GM19395 (cell line): ENCODE data around the gene PSMC2.

ENCODE experiments used
- ATAC-seq: cut with Tn5 transposase; IDR thresholded peaks from one replicate; pipeline ENCODE4 v1.9.1; 2021; ENCODE audit warnings: mild to moderate bottlenecking, moderate library complexity; ENCODE audit not compliant: unreplicated experiment

PSMC2 gene

DNA sequence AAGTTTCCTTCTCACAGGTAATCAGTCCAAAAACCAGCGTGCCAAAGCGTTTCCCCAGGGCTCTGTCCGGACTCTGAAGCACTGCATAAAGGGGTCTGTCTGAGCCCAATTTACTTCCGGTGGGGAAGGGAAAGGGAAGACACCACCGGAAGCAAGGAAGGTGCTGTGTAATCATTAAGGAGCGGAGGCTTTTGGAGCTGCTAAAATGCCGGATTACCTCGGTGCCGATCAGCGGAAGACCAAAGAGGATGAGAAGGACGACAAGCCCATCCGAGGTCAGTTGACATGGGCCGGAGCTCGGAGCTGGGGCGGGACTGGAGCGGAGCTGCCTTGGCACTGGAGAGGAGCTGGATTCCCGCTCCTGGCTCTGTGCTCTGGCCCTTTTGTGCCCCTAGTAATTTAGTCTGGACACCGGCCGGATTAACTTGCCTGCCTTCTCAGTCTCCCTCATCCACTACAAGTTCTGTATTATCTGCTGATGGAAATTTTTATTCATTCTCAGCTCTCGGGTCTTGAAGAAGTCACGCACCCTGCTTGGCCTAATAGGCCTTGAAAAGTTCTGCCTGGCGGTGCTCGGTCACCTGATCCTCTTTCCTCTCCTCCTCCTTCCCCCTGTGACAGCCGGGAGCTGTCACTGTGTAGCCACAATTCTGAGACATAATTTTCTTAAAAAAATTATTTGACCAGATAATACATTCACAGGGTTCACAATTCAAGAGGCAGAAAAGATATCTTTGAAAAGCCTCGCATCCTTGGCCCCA, at the start of gene PSMC2:
Gene PSMC2, plus strand, starts transcription at position 137 of the 761 bp plus-strand sequence. Its CDS starts 69 bp downstream, at position 206.
- peak; percentile 79 for ATAC-seq

DNA sequence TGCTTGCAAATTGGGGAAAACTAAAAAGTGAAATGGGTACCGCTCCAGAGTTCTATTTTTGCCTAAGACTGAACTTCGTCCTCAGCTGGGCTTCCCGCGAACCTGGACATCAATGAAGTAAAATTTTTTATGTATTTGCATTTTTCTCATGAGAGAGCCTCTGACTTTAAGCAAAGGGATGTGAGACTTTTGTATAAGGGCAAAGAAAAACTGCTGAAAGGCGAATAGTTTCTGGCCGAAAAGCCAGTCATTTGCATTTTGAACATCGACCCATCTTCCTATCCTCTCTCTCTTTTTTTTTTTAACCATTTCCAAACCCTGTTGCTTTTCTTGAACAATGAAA, 49.6 kb upstream of the PSMC2 start:
- peak; percentile 30 for ATAC-seq

GRCh38 chr7:103299660-103300059, 47.8 kb upstream of the PSMC2 start:
- ATAC-seq: no peak

DNA sequence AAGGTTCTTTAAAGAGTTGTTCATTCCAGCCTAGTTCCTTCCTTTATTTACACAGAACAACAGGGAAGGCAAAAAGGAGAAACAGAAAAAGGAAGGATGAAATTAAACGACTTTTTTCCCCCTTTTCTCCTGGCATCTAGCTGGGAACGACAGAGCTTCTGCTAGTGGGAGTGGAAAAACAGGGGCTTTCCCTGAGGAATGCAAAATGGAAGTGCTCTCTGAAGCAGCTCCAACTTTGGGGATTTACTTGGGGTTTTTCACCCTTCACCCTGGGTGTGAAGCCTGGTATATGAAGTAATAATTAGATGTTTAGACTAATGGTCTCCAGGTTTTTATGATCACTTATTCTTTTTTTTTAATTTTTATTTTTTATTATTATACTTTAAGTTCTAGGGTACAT, 46.0 kb upstream of the PSMC2 start:
- ATAC-seq: no peak

DNA sequence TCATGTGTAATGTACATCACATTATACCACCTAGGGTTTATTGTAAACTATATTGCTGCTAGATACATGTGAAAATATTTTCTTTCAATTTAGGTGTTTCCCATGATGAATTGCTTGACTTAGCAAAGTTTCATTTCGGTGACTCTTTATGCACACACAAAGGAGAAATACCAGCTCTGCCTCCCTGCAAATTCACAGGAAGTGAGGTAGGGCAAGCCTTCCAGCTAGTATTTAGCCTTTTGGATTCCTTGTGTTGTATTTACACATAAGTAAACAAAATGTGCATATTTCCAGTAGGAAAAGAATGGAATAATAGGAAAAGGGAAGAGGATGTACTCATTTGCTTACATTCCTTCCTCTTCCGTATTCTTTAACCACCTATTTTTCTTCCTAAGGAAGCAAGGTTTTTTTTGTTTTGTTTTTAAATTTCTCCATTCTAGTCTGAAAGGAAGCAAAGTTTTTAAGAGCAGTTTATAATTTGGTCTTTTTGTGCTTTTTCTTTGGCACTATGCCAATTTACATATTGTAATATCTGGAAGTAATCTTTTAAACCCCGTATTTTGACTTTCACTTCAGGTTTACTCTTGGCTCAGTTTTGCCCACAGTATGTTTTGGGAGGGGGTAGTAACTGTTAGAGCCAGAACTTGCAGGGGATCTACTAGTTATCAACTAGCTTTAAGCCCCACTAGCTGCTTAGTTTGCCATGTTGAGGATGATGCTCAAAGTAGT, 39.8 kb upstream of the PSMC2 start:
- ATAC-seq: no peak

GRCh38 chr7:103314852-103315251, 32.6 kb upstream of the PSMC2 start:
- no peak for ATAC-seq

GRCh38 chr7:103316380-103316941, 31.0 kb upstream of the PSMC2 start:
- no peak for ATAC-seq

DNA sequence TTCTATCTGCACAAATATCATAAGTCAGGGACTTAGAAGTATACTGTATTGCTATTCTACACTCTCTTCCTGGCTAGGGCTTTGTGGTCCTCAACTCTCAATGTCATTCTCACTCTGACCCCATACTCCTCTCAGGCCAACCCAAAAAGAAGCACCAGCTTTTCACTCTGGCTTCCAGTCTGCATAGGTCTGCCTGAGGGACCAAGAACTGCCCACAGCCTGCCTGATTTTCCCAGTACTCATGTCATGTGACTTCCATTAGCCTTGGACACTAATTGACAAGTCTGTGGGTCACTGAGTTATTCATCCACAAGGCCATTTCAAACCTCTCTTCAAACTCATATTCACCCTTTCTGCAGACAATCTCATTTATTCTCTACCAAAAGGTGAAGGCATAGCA, 30.4 kb upstream of the PSMC2 start:
- no peak for ATAC-seq

- no peak for ATAC-seq
These were observed 21.7 kb upstream of the PSMC2 start for GRCh38 chr7:103325744-103326143.

DNA sequence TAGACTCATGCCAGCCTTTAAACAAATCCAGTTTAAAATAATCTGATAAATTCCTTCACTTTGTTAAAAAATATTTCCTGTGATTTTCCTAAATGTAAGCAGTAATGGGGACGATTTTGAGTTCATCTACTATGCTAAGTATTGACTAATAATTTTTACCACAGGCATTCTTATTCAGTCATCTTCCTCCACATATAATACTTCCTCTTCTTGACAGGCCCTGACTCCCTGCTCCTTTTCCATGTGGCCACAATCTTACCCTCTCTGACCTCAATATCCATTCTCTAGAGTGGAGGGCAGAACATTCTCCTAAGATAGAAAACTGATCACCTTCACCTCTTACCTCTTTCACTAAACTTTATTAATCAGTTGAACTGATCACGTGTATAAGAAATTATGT, 10.7 kb upstream of the PSMC2 start:
- ATAC-seq: no peak

- no peak for ATAC-seq
These were observed 8.6 kb upstream of the PSMC2 start for GRCh38 chr7:103338864-103339263.

DNA sequence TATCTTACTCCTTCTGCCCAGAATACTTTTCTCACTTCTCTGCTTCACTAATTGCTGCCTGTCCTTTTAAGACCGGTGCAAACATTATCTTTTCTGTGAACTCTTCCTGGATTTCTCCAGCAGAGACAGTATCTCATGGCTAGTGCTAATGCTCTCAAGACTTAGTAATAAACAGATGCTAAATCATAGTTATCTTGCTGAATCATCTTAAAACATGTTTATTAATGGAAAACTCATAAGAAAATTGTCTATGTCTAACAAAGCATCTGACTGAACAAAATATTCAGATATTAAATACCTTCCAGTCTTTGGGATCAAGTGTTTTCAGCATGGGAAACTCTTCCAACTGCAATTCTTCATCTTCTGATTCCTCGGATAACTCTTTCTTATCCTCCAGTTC, 6.0 kb upstream of the PSMC2 start:
- ATAC-seq: no peak

DNA sequence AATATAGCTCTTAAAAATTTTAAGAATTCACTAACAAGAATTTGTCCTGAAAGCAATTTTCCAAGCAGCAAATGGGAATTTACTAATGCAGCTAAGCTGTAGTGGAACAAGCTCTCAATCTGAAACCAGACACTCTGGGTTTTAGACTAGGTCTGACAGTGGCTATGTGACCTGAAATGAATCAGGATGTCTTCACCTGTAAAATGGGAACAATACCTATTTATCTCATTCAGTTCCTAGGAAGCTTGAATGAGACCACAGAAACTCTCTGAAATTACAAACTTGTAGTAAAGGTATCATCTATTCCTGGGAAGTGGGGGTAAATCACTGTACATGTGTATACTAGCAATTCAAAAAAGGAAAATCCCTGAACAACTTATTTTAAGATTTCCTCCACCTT, 4.1 kb upstream of the PSMC2 start:
- ATAC-seq: no peak

- ATAC-seq: peak; percentile 21
These were observed 3.5 kb upstream of the PSMC2 start for GRCh38 chr7:103343758-103344452.

GRCh38 chr7:103344453-103345149, 2.8 kb upstream of the PSMC2 start, which contains the start of gene DNAJC2:
Gene DNAJC2, minus strand, starts transcription at chr7:103344767. Its CDS starts 145 bp downstream, at chr7:103344622.
- ATAC-seq: peak; percentile 80

DNA sequence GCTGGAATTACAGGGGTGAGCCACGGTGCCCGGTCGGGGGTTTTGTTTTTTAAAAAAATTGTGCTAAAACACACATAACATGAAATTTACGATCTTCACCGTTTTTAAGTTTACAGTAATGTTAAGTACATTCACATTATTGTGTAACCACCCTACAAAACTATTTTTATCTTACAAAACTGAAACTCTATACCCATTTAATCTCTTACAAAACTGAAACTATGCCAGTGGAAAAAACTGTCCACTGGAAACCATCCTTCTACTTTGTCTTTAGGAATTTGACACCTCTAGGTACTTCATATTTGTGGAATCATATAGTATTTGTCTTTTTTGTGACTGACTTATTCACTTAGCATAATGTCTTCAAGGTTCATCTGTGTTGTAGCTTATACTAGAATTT, 1.0 kb upstream of the PSMC2 start:
- ATAC-seq: no peak

- ATAC-seq: no peak
These were observed 1.0 kb downstream of the PSMC2 start for GRCh38 chr7:103348452-103348851.

GRCh38 chr7:103348959-103349358, 1.5 kb downstream of the PSMC2 start:
- no peak for ATAC-seq

- ATAC-seq: no peak
These were observed 2.4 kb downstream of the PSMC2 start for GRCh38 chr7:103349805-103350204.

GRCh38 chr7:103369432-103369831, 22.0 kb downstream of the PSMC2 start:
- ATAC-seq: no peak
